SK-N-SH treated with all-trans-retinoic acid at 6 μM for 48 hours (cell line): ENCODE data around the gene CFAP126.
"Not testable (repeated sequence)": the region's sequence is repeated elsewhere in the genome, so short reads cannot be mapped to it uniquely, and the experiment has no call there.

ENCODE experiments used
- ZFP30 ChIP-seq: fragments of 450-650 bp; formaldehyde crosslinking; IDR thresholded peaks from 2 replicates; pipeline ENCODE4 v1.5.0; 2022; ENCODE audit warnings: mild to moderate bottlenecking, moderate library complexity
- ZNF565 ChIP-seq: fragments of 450-650 bp; formaldehyde crosslinking; conservative IDR thresholded peaks from 2 replicates; pipeline ENCODE4 v1.5.0; 2020; ENCODE audit warnings: low read depth, mild to moderate bottlenecking, moderate library complexity
- TF ChIP-seq, protein P1 (sequence below): fragments of 250-450 bp; sonication (Bioruptor Pico); IDR thresholded peaks from 2 replicates; pipeline ENCODE4 v1.5.1; 2020; ENCODE audit warnings: low read depth, mild to moderate bottlenecking, moderate library complexity
- TF ChIP-seq, protein P2 (sequence below): fragments of 250-450 bp; sonication (Bioruptor Pico); IDR thresholded peaks from 2 replicates; pipeline ENCODE4 v1.8.0; 2020; ENCODE audit warnings: mild to moderate bottlenecking, moderate library complexity, borderline replicate concordance

GRCh38 chr1:161413050-161413449 lies 45.4 kb upstream of the CFAP126 start:
- TF ChIP-seq, protein P1, sequence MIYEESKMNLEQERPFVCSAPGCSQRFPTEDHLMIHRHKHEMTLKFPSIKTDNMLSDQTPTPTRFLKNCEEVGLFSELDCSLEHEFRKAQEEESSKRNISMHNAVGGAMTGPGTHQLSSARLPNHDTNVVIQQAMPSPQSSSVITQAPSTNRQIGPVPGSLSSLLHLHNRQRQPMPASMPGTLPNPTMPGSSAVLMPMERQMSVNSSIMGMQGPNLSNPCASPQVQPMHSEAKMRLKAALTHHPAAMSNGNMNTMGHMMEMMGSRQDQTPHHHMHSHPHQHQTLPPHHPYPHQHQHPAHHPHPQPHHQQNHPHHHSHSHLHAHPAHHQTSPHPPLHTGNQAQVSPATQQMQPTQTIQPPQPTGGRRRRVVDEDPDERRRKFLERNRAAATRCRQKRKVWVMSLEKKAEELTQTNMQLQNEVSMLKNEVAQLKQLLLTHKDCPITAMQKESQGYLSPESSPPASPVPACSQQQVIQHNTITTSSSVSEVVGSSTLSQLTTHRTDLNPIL (CRISPR knock-in tag): not testable (repeated sequence)
- TF ChIP-seq, protein P2, sequence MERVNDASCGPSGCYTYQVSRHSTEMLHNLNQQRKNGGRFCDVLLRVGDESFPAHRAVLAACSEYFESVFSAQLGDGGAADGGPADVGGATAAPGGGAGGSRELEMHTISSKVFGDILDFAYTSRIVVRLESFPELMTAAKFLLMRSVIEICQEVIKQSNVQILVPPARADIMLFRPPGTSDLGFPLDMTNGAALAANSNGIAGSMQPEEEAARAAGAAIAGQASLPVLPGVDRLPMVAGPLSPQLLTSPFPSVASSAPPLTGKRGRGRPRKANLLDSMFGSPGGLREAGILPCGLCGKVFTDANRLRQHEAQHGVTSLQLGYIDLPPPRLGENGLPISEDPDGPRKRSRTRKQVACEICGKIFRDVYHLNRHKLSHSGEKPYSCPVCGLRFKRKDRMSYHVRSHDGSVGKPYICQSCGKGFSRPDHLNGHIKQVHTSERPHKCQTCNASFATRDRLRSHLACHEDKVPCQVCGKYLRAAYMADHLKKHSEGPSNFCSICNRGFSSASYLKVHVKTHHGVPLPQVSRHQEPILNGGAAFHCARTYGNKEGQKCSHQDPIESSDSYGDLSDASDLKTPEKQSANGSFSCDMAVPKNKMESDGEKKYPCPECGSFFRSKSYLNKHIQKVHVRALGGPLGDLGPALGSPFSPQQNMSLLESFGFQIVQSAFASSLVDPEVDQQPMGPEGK (CRISPR knock-in tag): not testable (repeated sequence)
- not testable (repeated sequence) for TF ChIP-seq ZNF565; ZFP30 (CRISPR knock-in tag)
